ENCODE data around the gene ZNF280D. TPM values are rescaled to one million over a fixed set of nuclear protein-coding genes. Genes with fewer than 3 reads are reported as not detected.
"Not testable (repeated sequence)": the region's sequence is repeated elsewhere in the genome, so short reads cannot be mapped to it uniquely, and the experiment has no call there.

Gene ZNF280D, protein sequence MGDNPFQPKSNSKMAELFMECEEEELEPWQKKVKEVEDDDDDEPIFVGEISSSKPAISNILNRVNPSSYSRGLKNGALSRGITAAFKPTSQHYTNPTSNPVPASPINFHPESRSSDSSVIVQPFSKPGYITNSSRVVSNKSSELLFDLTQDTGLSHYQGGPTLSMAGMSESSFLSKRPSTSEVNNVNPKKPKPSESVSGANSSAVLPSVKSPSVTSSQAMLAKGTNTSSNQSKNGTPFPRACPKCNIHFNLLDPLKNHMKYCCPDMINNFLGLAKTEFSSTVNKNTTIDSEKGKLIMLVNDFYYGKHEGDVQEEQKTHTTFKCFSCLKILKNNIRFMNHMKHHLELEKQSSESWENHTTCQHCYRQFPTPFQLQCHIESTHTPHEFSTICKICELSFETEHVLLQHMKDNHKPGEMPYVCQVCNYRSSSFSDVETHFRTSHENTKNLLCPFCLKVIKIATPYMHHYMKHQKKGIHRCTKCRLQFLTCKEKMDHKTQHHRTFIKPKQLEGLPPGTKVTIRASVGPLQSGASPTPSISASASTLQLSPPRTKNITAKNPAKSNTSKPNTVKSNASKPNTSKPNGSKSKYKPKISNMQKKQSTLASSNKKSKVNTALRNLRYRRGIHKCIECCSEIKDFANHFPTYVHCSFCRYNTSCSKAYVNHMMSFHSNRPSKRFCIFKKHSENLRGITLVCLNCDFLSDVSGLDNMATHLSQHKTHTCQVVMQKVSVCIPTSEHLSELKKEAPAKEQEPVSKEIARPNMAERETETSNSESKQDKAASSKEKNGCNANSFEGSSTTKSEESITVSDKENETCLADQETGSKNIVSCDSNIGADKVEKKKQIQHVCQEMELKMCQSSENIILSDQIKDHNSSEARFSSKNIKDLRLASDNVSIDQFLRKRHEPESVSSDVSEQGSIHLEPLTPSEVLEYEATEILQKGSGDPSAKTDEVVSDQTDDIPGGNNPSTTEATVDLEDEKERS
- total RNA-seq = 10 to 100 TPM; 28.4 to 35.0 TPM

DNA sequence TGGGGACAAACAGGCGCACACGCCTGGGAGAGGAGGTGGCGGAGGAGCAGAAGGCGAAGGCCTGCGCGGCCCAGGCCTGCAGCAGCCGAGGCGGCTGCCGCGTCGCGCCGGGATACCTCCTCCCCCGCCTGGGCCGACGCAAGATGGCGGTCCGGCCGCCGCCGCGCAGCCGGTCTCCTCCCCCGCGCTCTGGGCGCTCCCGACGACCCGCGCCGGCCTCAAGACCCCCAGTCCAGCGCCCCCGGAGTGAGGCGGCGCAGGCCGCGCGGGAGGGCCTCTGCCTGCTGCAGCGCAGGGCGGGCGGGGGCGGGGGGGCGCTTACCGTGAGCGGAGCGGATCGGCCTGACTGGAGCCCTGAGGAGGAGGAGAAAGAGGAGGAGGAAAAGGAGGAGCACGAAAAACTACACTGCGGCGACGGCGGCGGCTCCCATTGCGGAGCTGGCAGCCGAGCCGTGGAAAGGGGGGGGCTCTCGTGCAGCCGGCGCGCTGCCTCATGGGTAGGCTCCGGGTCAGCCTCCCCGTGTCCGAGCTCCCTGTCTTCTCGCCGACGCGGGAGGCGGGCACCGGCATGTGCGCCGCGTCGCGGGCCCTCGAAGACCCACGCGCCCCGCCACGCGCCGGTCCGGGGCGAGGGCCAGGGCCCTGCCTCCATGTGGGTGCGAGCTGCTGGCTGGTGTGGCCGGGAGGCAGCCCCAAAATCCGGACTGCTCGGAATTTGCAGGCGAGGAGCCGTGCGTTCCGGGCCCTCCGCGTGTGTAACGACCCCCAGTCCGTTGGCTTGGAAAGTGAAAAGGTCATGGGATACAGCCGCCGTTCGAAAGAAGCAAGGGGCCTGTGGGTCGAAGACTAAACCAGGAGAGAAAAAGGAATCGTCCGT lies at the start of gene ZNF280D:
Gene ZNF280D, minus strand, starts transcription at position 374 of the 877 bp plus-strand sequence. CDS start 26,400 bp downstream, outside the sequence.
- peaks cover 5% of the 10 kb centered on the region for H3K27me3 Mint-ChIP-seq
- H3K36me3 Mint-ChIP-seq = peaks cover 20% of the 10 kb centered on the region
- peaks cover 3% of the 10 kb centered on the region for H3K9me3 Mint-ChIP-seq
- H3K4me1 Mint-ChIP-seq = peaks cover 17% of the 10 kb centered on the region
- H3K4me3 Mint-ChIP-seq = peak within 1 kb of the TSS; percentile 92
- DNase-seq (peak; percentile 80), ATAC-seq (ENCODE audit: low read depth) (peak; percentile 88)
- POLR2A ChIA-PET = interaction anchor here (1.1 to 1.4 kb wide), 2 partner anchors 9 to 187 kb away, joined by 3 read pairs; no protein-coding TSS in a partner anchor
- H3K27ac Mint-ChIP-seq = peak within 1 kb of the TSS; percentile 92

DNA sequence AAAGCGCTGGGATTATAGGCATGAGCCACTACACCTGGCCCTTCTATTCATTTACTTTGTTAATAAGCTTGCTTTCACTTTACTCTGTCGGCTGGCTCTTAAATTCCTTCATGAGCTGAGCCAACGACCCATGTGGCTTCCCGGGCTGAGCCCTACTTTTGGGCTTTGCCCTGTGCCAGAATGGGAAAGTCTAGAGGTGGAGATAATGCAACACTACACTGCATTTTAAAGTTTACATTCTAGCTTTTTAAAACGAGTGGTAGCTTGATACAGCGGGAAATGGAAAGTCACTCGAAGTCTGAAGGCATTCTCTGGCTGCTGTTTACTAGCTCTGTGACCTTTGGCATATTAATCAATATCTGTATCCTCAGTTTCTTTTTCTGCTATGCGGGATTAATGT lies 49.0 kb upstream of the ZNF280D start:
- ATAC-seq (ENCODE audit: low read depth) (no peak), DNase-seq (no peak)
- Mint-ChIP-seq H3K4me1 (peaks cover 9% of the 10 kb centered on the region), H3K27ac (no peak overlapping the region), H3K27me3 (no peaks in the 10 kb centered on the region), H3K36me3 (peaks cover 2% of the 10 kb centered on the region), H3K9me3 (peaks cover 13% of the 10 kb centered on the region), H3K4me3 (no peak overlapping the region)
- POLR2A ChIA-PET = no interaction called here

DNA sequence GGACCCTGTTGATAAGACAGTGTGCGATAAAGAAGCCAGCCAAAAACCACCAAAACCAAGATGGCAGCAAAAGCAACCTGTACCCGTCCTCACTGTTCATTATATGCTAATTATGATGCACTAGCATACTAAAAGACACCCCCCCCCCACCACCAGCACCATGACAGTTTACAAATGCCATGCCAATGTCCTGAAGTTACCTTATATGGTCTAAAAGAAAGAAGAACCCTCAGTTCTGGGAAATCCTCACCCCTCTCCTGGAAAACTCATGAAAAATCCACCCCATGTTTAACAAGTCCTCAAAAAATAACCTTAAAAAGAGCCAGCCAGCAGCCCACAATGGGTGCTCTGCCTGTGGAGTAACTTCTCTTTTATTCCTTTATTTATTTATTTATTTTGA lies 48.4 kb upstream of the ZNF280D start:
- Mint-ChIP-seq H3K36me3 (peaks cover 2% of the 10 kb centered on the region), H3K4me1 (peaks cover 9% of the 10 kb centered on the region)
- POLR2A ChIA-PET = no interaction called here

DNA sequence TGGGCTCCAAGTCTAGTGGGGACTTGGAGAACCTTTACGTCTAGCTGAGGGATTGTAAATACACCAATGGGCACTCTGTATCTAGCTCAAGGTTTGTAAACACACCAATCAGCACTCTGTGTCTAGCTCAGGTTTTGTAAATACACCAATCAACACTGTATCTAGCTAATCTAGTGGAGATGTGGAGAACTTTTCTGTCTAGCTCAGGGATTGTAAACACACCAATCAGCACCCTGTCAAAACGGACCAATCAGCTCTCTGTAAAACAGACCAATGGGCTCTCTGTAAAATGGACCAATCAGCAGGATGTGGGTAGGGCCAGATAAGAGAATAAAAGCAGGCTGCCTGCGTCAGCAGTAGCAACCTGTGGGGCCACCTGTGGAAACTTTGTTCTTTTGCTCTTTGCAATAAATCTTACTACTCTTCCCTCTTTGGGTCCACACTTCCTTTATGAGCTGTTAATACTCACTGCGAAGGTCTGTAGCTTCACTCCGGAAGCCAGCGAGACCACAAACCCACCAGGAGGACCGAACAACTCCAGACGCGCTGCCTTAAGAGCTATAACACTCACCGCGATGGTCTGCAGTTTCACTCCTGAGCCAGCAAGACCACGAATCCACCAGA lies 46.9 kb upstream of the ZNF280D start:
- Mint-ChIP-seq H3K4me3 (peak overlapping the region; percentile 29), H3K27ac (peak overlapping the region; percentile 68), H3K4me1 (peaks cover 15% of the 10 kb centered on the region)
- H3K36me3 Mint-ChIP-seq, POLR2A ChIA-PET, H3K9me3 Mint-ChIP-seq, H3K27me3 Mint-ChIP-seq: not testable (repeated sequence)
- peak; percentile 42 for DNase-seq
- peak; percentile 73 for ATAC-seq (ENCODE audit: low read depth)

More for the DNA sequence above, 48.4 kb upstream of the ZNF280D start:
- Mint-ChIP-seq H3K4me3 (no peak overlapping the region), H3K27me3 (no peaks in the 10 kb centered on the region), H3K9me3 (peaks cover 10% of the 10 kb centered on the region), H3K27ac (no peak overlapping the region)
- no peak for DNase-seq
- ATAC-seq (ENCODE audit: low read depth) = no peak

DNA sequence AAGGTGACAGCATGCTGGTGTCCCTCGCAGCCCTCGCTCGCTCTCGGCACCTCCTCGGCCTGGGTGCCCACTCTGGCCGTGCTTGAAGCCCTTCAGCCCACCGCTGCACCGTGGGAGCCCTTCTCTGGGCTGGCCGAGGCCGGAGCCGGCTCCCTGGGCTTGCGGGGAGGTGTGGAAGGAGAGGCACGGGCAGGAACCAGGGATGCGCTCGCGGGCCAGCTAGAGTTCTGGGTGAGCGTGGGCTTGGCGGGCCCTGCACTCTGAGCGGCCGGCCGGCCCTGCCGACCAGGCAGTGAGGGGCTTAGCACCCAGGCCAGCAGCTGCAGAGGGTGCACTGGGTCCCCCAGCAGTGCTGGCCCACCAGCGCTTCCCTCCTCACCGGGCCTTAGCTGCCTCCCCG lies 46.1 kb upstream of the ZNF280D start:
- ATAC-seq (ENCODE audit: low read depth); DNase-seq; H3K27ac Mint-ChIP-seq; H3K27me3 Mint-ChIP-seq; H3K9me3 Mint-ChIP-seq; POLR2A ChIA-PET; H3K36me3 Mint-ChIP-seq; H3K4me3 Mint-ChIP-seq: not testable (repeated sequence)
- H3K4me1 Mint-ChIP-seq = peaks cover 21% of the 10 kb centered on the region

DNA sequence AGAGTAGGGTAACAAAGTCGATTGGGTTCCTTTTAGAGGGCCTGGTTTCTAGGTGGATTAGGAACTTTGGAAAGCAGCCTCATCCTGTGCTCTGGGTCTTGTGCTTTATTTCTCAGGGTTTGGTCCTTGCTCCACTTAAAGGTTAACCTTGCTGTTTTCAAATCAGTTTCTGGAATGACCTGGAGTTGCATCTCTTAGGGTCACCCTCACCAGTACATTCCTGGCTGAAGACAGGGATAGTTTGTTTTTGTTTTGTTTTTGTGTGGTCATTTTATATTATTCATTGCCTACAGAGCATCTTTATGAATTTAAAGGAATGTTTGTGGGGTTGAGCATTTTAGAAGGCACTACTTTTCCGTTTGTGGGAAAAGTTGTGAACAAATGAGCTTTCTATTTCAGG lies 45.5 kb upstream of the ZNF280D start:
- H3K9me3 Mint-ChIP-seq = peaks cover 11% of the 10 kb centered on the region
- no peak overlapping the region for H3K4me3 Mint-ChIP-seq
- ATAC-seq (ENCODE audit: low read depth) (no peak), DNase-seq (no peak)
- peaks cover 2% of the 10 kb centered on the region for H3K36me3 Mint-ChIP-seq
- H3K27me3 Mint-ChIP-seq = no peaks in the 10 kb centered on the region
- POLR2A ChIA-PET = no interaction called here
- H3K4me1 Mint-ChIP-seq = peaks cover 25% of the 10 kb centered on the region
- H3K27ac Mint-ChIP-seq = no peak overlapping the region

DNA sequence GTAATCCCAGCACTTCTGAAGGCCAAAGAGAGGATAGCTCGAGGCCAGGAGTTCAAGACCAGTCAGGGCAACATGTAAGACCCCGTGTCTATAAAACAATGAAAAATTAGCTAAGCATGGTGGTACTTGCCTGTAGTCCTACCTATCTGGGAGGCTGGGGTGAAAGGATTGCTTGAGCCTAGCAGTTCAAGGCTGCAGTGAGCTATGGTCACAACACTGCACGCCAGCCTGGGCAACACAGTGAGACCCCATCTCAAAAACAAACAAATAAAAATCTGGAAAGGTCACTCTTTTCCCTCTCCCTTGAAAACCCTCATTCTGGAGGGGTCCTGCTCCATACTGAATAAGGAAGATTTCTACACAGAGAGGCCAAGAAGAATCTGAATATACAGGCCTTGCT lies 43.5 kb upstream of the ZNF280D start:
- POLR2A ChIA-PET = no interaction called here
- peaks cover 2% of the 10 kb centered on the region for H3K36me3 Mint-ChIP-seq
- no peak overlapping the region for H3K27ac Mint-ChIP-seq
- H3K9me3 Mint-ChIP-seq = peaks cover 11% of the 10 kb centered on the region
- peaks cover 23% of the 10 kb centered on the region for H3K4me1 Mint-ChIP-seq
- DNase-seq (no peak), ATAC-seq (ENCODE audit: low read depth) (no peak)
- no peak overlapping the region for H3K4me3 Mint-ChIP-seq
- peaks cover 5% of the 10 kb centered on the region for H3K27me3 Mint-ChIP-seq

DNA sequence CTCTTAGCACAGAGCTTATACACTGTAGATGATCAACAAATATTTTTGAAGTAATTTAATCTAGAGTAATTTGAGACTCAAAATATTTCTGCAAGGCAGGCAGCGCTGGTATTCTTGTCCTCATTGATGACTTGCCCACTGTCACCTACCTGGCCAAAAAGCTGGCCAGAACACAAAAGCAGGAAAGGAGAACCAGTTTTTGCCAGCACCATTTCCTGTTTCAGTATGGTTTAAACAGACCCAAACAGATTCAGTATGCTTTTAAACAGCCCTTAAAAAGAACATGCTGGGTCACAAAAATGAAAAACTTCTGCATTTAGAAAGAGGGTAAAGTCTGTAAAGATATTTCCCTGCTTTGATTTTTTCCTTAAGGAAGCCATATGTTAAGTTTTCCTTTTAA lies 42.3 kb upstream of the ZNF280D start:
- H3K4me3 Mint-ChIP-seq = no peak overlapping the region
- peaks cover 5% of the 10 kb centered on the region for H3K27me3 Mint-ChIP-seq
- no peak for ATAC-seq (ENCODE audit: low read depth)
- DNase-seq = no peak
- POLR2A ChIA-PET = no interaction called here
- H3K4me1 Mint-ChIP-seq = peaks cover 22% of the 10 kb centered on the region
- H3K9me3 Mint-ChIP-seq = peaks cover 10% of the 10 kb centered on the region
- H3K36me3 Mint-ChIP-seq = peaks cover 2% of the 10 kb centered on the region
- no peak overlapping the region for H3K27ac Mint-ChIP-seq

DNA sequence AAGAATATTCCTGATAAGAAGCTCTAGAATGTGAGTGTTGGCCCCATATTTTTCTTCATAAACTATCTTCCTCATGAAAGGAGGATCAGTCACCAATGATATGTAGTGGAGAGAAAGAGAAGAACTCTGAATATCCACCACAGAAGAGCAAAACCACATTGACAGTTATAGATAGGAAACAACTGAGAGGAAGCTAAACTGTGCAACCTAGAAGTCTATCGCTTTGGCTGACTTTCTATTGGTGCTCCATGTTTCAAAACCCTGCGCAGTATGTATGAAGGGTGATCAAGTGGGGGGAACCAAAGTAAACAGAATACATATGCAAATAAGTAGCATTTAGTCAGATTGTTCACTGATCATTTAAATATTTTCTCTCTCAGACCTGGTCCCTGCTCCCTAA lies 41.0 kb upstream of the ZNF280D start:
- no peaks in the 10 kb centered on the region for H3K36me3 Mint-ChIP-seq

DNA sequence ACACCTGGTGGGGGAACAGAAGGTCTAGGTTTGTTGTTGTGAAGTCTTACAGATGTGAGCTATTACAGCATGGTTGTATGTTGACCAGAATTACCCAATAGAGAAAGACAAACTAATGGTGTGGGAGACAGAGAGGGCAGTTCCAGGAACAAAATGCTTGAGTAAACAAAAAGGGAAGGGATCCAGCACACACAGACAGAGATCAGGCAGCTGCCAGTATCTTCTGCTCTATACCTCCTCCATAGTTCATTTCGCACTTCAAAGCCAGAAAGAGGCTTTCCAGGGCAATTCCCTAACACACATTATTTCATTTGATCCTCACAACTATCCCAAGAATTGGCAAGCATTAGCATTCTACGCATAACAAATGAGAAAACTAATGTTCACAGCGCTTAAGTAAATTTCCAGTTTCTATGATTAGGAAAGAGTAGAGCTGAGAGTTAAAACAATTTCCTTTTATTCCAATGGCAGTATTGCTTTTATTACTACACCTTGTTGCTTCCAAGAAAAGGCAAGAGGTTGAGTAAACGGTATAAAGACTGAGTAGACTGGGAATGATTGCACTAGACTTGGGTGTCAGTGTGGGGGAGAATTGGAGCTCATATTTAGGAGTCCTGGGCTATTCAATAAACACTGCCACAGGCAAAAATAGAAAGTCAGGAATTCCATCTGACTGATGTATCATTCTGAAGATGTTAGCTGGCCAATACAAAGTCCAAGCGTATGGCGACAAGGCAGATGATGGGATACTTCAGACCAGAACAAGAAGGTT lies 39.7 kb upstream of the ZNF280D start:
- no peak for ATAC-seq (ENCODE audit: low read depth)

More for the DNA sequence above, 41.0 kb upstream of the ZNF280D start:
- Mint-ChIP-seq H3K4me3 (no peak overlapping the region), H3K9me3 (peaks cover 7% of the 10 kb centered on the region), H3K27ac (no peak overlapping the region), H3K27me3 (peaks cover 5% of the 10 kb centered on the region), H3K4me1 (peaks cover 16% of the 10 kb centered on the region)
- DNase-seq (no peak), ATAC-seq (ENCODE audit: low read depth) (no peak)
- POLR2A ChIA-PET = no interaction called here

DNA sequence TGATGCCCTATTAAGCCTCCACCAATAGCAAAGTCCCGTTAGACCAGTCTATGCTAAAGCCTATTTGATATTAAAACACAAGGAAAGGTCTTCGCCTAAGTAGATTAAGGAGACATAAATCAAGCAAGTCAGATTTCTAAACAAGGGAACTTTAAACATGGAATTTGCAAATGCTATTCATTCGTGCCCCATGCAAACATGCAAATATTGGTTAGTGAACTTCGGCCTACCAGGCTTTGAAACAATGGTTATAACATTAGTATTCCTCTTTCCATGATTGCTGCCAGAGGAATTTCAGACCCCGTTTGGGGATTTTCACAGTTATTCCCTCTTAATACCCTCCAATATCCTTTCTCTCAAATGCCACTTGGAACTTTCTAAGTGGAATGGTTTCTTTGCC lies 36.9 kb upstream of the ZNF280D start:
- H3K27me3 Mint-ChIP-seq = peaks cover 5% of the 10 kb centered on the region
- POLR2A ChIA-PET = no interaction called here
- no peak overlapping the region for H3K27ac Mint-ChIP-seq
- no peak overlapping the region for H3K4me3 Mint-ChIP-seq
- peaks cover 1% of the 10 kb centered on the region for H3K9me3 Mint-ChIP-seq
- peaks cover 14% of the 10 kb centered on the region for H3K4me1 Mint-ChIP-seq
- DNase-seq (no peak), ATAC-seq (ENCODE audit: low read depth) (no peak)
- H3K36me3 Mint-ChIP-seq = no peaks in the 10 kb centered on the region

More for the DNA sequence above, 39.7 kb upstream of the ZNF280D start:
- no peak overlapping the region for H3K4me3 Mint-ChIP-seq
- peaks cover 7% of the 10 kb centered on the region for H3K9me3 Mint-ChIP-seq
- no peaks in the 10 kb centered on the region for H3K36me3 Mint-ChIP-seq
- DNase-seq = no peak
- H3K27me3 Mint-ChIP-seq = peaks cover 5% of the 10 kb centered on the region
- peaks cover 16% of the 10 kb centered on the region for H3K4me1 Mint-ChIP-seq
- H3K27ac Mint-ChIP-seq = no peak overlapping the region
- POLR2A ChIA-PET = interaction anchor here (0.5 kb wide), 1 partner anchor 954 kb away, joined by 3 read pairs; no protein-coding TSS in a partner anchor

DNA sequence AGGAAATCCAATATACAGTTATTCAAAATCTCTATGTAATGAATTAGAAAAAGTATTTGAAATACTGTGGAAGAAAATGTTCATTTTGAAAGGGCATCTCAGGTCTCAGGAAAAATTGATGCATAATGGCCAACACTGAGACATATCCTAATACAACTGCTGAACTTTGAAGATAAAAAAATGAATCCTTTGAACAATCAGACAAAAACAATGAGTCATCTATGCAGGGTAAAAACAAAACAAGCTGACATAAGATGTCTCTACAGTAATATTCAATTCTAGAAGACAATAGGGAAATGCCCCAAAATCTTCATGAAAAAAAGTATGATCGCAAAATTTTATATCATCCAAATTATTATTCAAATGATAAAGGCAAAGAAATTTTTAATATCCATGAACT lies 34.0 kb upstream of the ZNF280D start:
- DNase-seq = no peak
- Mint-ChIP-seq H3K27ac (no peak overlapping the region), H3K27me3 (peaks cover 3% of the 10 kb centered on the region), H3K4me1 (peaks cover 8% of the 10 kb centered on the region), H3K4me3 (no peak overlapping the region), H3K36me3 (no peaks in the 10 kb centered on the region), H3K9me3 (no peaks in the 10 kb centered on the region)
- no peak for ATAC-seq (ENCODE audit: low read depth)
- POLR2A ChIA-PET = no interaction called here
